Measurements from ENCODE around the gene RUNX2. TPM values are rescaled to one million over a fixed set of nuclear protein-coding genes. Genes with fewer than 3 reads are reported as not detected.

Gene RUNX2
- total RNA-seq, 1 donor from 2014 or later, result 26.1 TPM

GRCh38 chr6:45420909-45421708, 93.0 kb downstream of the RUNX2 start:
- Histone ChIP-seq H3K27me3 (ENCODE audit: insufficient read depth, low read length) (no peaks in the 10 kb centered on the region), H3K9me3 (ENCODE audit: insufficient read depth, low read depth, low read length) (no peaks in the 10 kb centered on the region), H3K9ac (ENCODE audit: low read length) (peak overlapping the region; percentile 96), H3K79me2 (ENCODE audit: insufficient read depth, low read length) (peaks cover 66% of the 10 kb centered on the region), H3K4me1 (ENCODE audit: insufficient read depth, low read length) (peaks cover 26% of the 10 kb centered on the region), H4K20me1 (ENCODE audit: insufficient read depth, low read length) (no peaks in the 10 kb centered on the region), H3K36me3 (ENCODE audit: insufficient read depth, low read length) (no peaks in the 10 kb centered on the region), H3K4me3 (ENCODE audit: insufficient read depth, low read depth, low read length) (peak overlapping the region; percentile 86), H3K27ac (ENCODE audit: low read depth, low read length) (peak overlapping the region; percentile 88), H3K4me2 (ENCODE audit: low read length) (peak overlapping the region; percentile 98), H2AFZ (ENCODE audit: low read depth, low read length) (no peak overlapping the region)
- TF ChIP-seq CTCF (IDR thresholded peaks at IDR 0.05; ENCODE audit: insufficient read depth, low read depth, low read length) (no peak), EZH2 (IDR thresholded peaks at IDR 0.05; ENCODE audit: insufficient read depth, low read length) (no peak)
- no peak for FAIRE-seq
- no peaks in the 10 kb centered on the region for H3K27me3 Mint-ChIP-seq (ENCODE audit: low read depth, unreplicated experiment)
- H3K4me3 Mint-ChIP-seq (ENCODE audit: unreplicated experiment), result peak overlapping the region; percentile 97
- H3K9me3 Mint-ChIP-seq (ENCODE audit: unreplicated experiment), result no peaks in the 10 kb centered on the region
- H3K36me3 Mint-ChIP-seq (ENCODE audit: low read depth, unreplicated experiment), result no peaks in the 10 kb centered on the region
- H3K4me1 Mint-ChIP-seq (ENCODE audit: low read depth, unreplicated experiment), result peaks cover 29% of the 10 kb centered on the region
- no peak for DNase-seq (ENCODE audit: low read depth)
- peak overlapping the region; percentile 92 for H3K27ac Mint-ChIP-seq (ENCODE audit: unreplicated experiment)

DNA sequence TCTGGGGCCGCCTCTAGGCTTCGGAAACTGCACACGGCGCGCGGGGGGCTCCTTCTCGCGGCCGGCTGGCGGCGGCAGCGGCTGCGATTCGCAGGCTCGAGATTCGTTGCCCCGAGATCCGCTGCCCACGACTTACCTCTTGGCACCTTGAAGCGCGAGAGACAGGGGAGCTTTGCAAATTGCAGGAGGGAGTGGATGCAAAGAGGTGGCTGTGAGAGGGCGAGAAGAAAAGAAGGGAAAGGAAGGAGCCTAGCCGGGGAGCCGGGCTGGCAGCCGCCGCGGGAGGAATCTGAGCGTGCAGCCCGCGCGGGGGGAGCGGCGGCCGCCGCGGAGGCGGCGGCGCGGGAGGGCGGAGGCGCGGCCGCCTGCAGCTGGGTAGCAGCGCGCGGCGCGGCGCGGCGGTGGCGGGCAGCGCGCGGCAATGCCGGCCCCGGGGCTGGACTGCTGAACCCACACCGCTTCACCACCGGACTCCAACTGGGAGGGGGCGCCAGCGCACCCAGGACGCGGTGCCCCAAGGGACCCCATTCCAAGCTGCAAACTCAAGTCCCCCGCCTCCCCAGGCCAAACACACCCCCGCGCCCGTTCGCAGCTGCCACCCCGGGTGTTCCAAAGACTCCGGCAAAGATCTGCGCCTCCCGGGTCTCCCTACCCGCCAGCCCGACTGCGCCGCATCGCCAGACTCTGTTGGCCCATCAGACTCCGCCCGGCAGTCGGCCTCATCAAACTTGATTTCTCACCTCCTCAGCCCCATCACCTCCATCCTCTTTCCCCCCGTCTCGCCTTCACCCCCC, 93.8 kb downstream of the RUNX2 start:
- Mint-ChIP-seq H3K36me3 (ENCODE audit: low read depth, unreplicated experiment) (no peaks in the 10 kb centered on the region), H3K9me3 (ENCODE audit: unreplicated experiment) (no peaks in the 10 kb centered on the region), H3K27ac (ENCODE audit: unreplicated experiment) (peak overlapping the region; percentile 92), H3K4me1 (ENCODE audit: low read depth, unreplicated experiment) (peaks cover 21% of the 10 kb centered on the region), H3K27me3 (ENCODE audit: low read depth, unreplicated experiment) (no peaks in the 10 kb centered on the region), H3K4me3 (ENCODE audit: unreplicated experiment) (peak overlapping the region; percentile 98)
- H3K79me2 ChIP-seq (ENCODE audit: insufficient read depth, low read length), result peaks cover 74% of the 10 kb centered on the region
- H2AFZ ChIP-seq (ENCODE audit: low read depth, low read length), result peak overlapping the region; percentile 62
- H3K4me2 ChIP-seq (ENCODE audit: low read length), result peak overlapping the region; percentile 98
- peak overlapping the region; percentile 86 for H3K4me3 ChIP-seq (ENCODE audit: insufficient read depth, low read depth, low read length)
- TF ChIP-seq CTCF (IDR thresholded peaks at IDR 0.05; ENCODE audit: insufficient read depth, low read depth, low read length) (no peak), EZH2 (IDR thresholded peaks at IDR 0.05; ENCODE audit: insufficient read depth, low read length) (no peak)
- no peaks in the 10 kb centered on the region for H3K27me3 ChIP-seq (ENCODE audit: insufficient read depth, low read length)
- FAIRE-seq (no peak), DNase-seq (ENCODE audit: low read depth) (peak; percentile 58)
- peak overlapping the region; percentile 96 for H3K9ac ChIP-seq (ENCODE audit: low read length)
- H3K27ac ChIP-seq (ENCODE audit: low read depth, low read length), result peak overlapping the region; percentile 88
- peaks cover 26% of the 10 kb centered on the region for H3K4me1 ChIP-seq (ENCODE audit: insufficient read depth, low read length)
- H3K36me3 ChIP-seq (ENCODE audit: insufficient read depth, low read length), result no peaks in the 10 kb centered on the region
- no peaks in the 10 kb centered on the region for H3K9me3 ChIP-seq (ENCODE audit: insufficient read depth, low read depth, low read length)
- H4K20me1 ChIP-seq (ENCODE audit: insufficient read depth, low read length), result no peaks in the 10 kb centered on the region
